HG03066 (cell line): ENCODE results near the gene MARF1.
A peak's percentile ranks its signal among the peaks of the same experiment; 100 is the strongest.
"Not testable (repeated sequence)": the region's sequence is repeated elsewhere in the genome, so short reads cannot be mapped to it uniquely, and the experiment has no call there.

ENCODE experiments used
- ATAC-seq: cut with Tn5 transposase; IDR thresholded peaks from one replicate; pipeline ENCODE4 v1.9.1; 2021; ENCODE audit warnings: low read depth; ENCODE audit not compliant: unreplicated experiment

The MARF1 gene, protein sequence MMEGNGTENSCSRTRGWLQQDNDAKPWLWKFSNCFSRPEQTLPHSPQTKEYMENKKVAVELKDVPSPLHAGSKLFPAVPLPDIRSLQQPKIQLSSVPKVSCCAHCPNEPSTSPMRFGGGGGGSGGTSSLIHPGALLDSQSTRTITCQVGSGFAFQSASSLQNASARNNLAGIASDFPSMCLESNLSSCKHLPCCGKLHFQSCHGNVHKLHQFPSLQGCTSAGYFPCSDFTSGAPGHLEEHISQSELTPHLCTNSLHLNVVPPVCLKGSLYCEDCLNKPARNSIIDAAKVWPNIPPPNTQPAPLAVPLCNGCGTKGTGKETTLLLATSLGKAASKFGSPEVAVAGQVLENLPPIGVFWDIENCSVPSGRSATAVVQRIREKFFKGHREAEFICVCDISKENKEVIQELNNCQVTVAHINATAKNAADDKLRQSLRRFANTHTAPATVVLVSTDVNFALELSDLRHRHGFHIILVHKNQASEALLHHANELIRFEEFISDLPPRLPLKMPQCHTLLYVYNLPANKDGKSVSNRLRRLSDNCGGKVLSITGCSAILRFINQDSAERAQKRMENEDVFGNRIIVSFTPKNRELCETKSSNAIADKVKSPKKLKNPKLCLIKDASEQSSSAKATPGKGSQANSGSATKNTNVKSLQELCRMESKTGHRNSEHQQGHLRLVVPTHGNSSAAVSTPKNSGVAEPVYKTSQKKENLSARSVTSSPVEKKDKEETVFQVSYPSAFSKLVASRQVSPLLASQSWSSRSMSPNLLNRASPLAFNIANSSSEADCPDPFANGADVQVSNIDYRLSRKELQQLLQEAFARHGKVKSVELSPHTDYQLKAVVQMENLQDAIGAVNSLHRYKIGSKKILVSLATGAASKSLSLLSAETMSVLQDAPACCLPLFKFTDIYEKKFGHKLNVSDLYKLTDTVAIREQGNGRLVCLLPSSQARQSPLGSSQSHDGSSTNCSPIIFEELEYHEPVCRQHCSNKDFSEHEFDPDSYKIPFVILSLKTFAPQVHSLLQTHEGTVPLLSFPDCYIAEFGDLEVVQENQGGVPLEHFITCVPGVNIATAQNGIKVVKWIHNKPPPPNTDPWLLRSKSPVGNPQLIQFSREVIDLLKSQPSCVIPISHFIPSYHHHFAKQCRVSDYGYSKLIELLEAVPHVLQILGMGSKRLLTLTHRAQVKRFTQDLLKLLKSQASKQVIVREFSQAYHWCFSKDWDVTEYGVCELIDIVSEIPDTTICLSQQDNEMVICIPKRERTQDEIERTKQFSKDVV (N-terminal part only)

DNA sequence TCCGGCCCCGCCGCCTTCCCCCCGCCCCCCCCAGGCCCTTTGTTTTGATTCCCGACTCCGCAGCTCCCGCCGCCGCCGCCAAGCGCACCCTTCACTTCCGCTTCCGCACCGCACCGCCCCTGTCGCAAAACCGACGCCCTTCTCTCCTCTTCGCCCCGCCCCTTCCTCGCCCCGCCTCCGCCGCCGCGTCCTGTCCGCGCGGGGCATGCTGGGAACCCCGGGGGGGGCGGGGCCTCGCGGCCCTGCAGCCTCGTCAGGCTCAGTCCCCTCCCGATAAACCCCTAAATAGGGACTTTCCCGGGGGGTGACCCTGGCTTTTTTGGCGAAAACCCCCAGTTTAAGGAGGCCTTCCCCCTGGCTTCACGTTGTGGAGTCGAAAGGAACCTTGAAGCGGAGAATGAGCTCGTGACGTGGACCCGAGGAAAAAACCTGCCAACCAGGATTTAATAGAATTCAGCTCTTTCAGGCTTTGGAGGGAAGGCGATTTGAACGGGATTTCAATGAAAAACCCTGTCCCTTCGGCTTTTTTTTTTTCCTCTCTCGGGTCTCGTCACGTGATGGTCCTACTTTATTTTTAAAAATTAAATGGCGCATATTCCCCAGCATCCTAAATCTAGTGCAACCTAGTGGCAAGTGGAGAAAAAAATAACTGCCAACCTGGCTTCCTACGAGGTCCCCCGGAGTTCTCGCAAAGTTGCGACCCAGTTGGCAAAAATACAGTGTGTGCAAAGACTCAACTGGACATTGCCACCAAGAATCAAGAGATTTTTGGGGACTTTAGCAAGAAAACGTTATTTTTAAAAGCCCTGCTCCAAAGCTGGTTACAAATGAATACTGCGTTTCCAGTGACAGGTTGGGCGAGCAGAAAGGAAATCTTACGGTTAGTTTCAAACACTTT is at the start of gene MARF1:
Gene MARF1 (minus strand): TSS at position 107 of the 898 bp plus-strand sequence. CDS start 3,921 bp downstream, outside the sequence.
- peak; percentile 26 for ATAC-seq

GRCh38 chr16:15692508-15692907 is 49.6 kb upstream of the MARF1 start:
- ATAC-seq, result not testable (repeated sequence)

- no peak for ATAC-seq
Observed at GRCh38 chr16:15691046-15691445, 48.1 kb upstream of the MARF1 start.

DNA sequence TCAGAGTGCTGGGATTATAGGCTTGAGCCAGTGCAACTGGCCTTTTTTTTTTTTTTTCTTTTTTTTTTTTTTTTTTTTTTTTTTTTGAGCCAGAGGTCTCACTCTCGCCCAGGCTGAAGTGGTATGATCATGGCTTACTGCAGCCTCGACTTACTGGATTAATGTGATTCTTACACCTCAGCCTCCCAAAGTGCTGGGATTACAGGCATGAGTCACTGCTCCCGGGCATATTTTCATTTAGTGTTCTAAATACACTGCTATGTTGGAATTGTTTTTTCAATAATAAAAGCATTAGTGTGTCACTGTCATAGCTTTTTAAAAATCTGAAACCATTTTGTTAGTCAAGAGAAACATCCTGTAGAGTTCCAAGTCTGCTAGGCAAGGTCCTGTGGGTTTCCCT is 47.3 kb upstream of the MARF1 start:
- ATAC-seq, result no peak

DNA sequence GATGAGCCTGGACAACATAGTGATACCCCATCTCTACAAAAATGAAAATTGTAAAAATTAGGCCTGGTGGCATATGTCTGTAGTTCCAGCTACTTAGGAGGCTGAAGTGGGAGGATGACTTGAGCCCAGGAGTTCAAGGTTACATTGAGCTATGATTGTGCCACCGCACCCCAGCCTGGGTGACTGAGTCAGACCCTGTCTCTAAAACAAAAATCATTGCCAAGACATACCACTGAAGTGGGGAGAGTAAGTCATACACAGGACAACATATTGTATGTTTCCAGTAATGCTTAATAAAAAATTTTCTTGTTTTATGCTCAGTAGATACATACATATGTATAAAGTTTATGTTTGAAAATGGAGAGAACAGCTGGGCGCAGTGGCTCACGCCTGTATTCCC is 46.3 kb upstream of the MARF1 start:
- no peak for ATAC-seq

DNA sequence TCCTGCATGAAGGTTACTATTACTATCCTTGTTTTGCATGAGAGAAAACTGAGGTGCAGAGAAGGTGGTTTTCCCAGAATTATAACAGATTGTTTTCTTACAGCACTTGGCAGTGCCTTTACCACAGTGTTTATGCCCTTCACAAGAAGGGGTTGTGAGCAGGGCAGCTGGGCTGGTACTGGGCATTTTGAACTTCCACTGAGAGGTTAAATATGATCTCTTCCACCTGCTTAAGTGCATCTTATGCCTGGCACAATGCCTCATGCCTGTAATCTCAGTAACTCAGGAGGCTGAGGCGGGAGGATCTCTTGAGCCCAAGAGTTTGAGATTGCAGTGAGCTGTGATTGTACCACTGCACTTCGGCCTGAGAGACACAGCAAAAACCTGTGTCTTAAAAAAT is 43.3 kb upstream of the MARF1 start:
- no peak for ATAC-seq

- no peak for ATAC-seq
Observed at GRCh38 chr16:15682105-15682570, 39.2 kb upstream of the MARF1 start.

DNA sequence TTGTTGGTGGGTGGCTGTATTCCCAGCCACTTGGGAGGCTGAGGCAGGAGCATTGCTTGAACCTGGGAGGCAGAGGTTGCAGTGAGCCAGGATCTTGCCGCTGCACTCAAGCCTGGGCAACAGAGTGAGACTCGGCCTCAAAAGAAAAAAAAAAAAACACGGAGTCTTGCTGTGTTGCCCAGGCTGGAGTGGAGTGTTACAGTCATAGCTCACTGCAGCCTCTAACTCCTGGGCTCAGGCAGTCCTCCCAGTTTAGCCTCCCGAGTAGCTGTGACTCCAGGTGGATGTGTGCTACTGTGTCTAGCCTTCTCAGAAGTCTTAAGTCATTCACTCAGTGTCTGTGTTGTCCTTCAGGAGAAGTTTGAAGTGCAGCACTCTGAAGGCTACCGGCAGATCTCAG is 34.5 kb upstream of the MARF1 start:
- no peak for ATAC-seq

- no peak for ATAC-seq
Observed at GRCh38 chr16:15676506-15676905, 33.6 kb upstream of the MARF1 start.

DNA sequence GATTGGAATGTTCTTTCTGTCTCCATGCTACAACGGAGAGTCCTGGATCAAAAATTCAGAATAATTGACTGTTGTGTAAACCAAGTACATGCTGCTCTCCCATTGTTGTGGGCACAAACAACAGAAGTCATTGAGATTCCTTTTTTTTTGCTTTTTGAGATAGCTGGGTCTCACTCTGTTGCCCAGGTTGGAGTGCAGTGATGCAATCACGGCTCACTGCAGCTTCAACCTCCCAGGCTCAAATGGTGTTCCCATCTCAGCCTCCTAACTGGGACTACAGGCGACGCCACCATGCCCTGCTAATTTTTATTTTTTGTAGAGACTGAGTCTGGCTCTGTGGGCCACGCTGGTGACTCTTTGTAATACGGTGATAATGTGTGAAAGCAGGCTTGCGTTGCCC is 31.6 kb upstream of the MARF1 start:
- ATAC-seq, result no peak

GRCh38 chr16:15672514-15673167 is 29.7 kb upstream of the MARF1 start:
- no peak for ATAC-seq

GRCh38 chr16:15672127-15672513 is 29.2 kb upstream of the MARF1 start:
- ATAC-seq, result not testable (repeated sequence)

- ATAC-seq, result no peak
Observed at GRCh38 chr16:15671530-15672117, 28.7 kb upstream of the MARF1 start.

DNA sequence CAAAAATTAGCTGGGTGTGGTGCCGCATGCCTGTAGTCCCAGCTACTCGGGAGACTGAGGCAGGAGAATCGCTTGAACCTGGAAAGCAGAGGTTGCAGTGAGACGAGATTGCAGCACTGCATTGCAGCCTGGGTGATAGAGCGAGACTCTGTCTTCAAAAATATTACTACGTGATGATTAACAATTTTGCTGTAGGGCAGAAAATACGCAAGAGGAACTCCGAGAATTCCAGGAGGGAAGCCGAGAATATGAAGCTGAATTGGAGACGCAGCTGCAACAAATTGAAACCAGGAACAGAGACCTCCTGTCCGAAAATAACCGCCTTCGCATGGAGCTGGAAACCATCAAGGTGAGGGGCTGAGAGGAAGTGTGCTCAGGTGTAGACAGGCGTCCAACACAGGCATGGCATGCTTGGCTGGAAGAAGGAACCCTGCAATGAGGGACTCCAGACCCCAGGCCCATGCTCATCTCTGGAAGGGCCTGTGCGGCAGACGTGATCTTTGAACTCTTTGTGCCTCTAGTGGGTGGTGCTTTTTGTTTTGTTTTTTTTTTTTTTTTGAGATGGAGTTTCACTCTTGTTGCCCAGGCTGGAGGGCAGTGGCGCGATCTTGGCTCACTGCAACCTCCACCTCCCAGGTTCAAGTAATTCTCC is 24.3 kb upstream of the MARF1 start:
- no peak for ATAC-seq

GRCh38 chr16:15665107-15665506 is 22.2 kb upstream of the MARF1 start:
- no peak for ATAC-seq

DNA sequence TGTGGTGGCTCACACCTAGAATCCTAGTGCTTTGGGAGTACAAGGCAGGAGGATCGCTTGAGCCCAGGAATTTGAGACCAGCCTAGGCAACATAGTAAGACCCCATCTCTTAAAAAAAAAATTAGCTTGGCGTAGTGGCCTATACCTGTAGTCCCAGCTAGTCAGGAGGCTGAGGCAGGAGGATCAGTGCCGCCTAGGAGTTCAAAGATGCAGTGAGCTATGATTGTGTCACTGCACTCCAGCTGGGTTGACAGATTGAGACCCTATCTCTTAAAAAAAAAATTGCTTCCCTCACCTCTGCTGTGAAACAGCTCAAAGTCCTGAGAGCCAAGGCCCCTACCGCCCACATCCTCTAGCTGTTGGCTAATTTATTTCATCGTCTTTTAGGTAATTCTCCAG is 17.2 kb upstream of the MARF1 start:
- no peak for ATAC-seq

GRCh38 chr16:15658556-15658955 is 15.6 kb upstream of the MARF1 start:
- ATAC-seq, result no peak

DNA sequence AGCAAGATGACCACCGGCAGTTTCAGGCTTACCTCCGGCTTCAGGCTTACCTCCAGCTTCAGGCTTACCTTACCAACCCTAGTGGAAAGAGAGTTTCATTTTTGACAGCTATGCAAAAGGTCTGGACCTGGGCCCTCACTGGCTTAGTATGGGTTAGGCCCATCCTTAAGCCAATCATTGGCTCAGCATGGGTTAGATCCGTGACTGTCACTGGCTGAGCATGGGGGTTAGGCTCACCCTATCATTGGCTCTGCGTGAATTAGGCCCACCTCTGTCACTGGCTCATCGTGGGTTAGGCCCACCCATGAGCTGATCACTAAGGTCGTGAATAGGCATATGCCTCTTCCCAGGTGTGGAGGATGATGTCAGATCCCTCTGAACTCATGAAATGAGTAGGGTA is 15.2 kb upstream of the MARF1 start:
- ATAC-seq, result no peak
